Hepatocyte (in vitro differentiated cells): Measurements from ENCODE around the gene UBXN4. TPM values are rescaled to one million over a fixed set of nuclear protein-coding genes. Genes with fewer than 3 reads are reported as not detected.

Experiments used
- DNase-seq: peaks from one replicate; pipeline ENCODE4 v3.0.0-alpha.2; 2016; ENCODE audit warnings: low spot score
- H2AFZ ChIP-seq: fragments of 200-600 bp; sonication (generic); 2 replicates; pipeline ENCODE4 v1.6.0; 2016; ENCODE audit warnings: antibody characterized with exemption, mild to moderate bottlenecking
- H3K27ac ChIP-seq: fragments of 200-600 bp; sonication (generic); 2 replicates; pipeline ENCODE4 v1.5.1; 2016; ENCODE audit warnings: mild to moderate bottlenecking
- H3K27me3 ChIP-seq: fragments of 200-600 bp; sonication (generic); 2 replicates; pipeline ENCODE4 v1.6.1; 2016
- H3K36me3 ChIP-seq: fragments of 200-600 bp; sonication (generic); replicated peaks from 2 replicates; pipeline ENCODE4 v1.5.1; 2016; ENCODE audit warnings: low read depth; ENCODE audit not compliant: insufficient read depth
- H3K4me1 ChIP-seq: fragments of 200-600 bp; sonication (generic); 2 replicates; pipeline ENCODE4 v1.5.1; 2016; ENCODE audit warnings: mild to moderate bottlenecking, moderate library complexity; ENCODE audit not compliant: insufficient read depth
- H3K4me2 ChIP-seq: fragments of 200-600 bp; sonication (generic); 2 replicates; pipeline ENCODE4 v1.6.0; 2016
- H3K4me3 ChIP-seq: fragments of 200-600 bp; sonication (generic); 2 replicates; pipeline ENCODE4 v1.5.1; 2016; ENCODE audit warnings: mild to moderate bottlenecking
- H3K79me2 ChIP-seq: fragments of 200-600 bp; sonication (generic); 2 replicates; pipeline ENCODE4 v1.6.0; 2017; ENCODE audit warnings: mild to moderate bottlenecking
- H3K9me2 ChIP-seq: fragments of 200-600 bp; sonication (generic); replicated peaks from 2 replicates; pipeline ENCODE4 v1.6.0; 2017; ENCODE audit warnings: mild to moderate bottlenecking; ENCODE audit not compliant: insufficient read depth
- H3K9me3 ChIP-seq: fragments of 200-600 bp; sonication (generic); 2 replicates; pipeline ENCODE4 v1.5.1; 2016; ENCODE audit warnings: low read depth, mild to moderate bottlenecking
- H4K20me1 ChIP-seq: fragments of 200-600 bp; sonication (generic); 2 replicates; pipeline ENCODE4 v1.6.0; 2016; ENCODE audit warnings: mild to moderate bottlenecking; ENCODE audit not compliant: insufficient read depth, poor library complexity, severe bottlenecking
- EZH2 ChIP-seq: fragments of 200-600 bp; sonication (generic); IDR thresholded peaks from 2 replicates; pipeline ENCODE4 v1.6.1; 2016; ENCODE audit warnings: antibody characterized with exemption, mild to moderate bottlenecking, borderline replicate concordance
- EZH2phosphoT487 ChIP-seq: fragments of 200-600 bp; sonication (generic); IDR thresholded peaks from one replicate; pipeline ENCODE4 v1.6.1; 2018; ENCODE audit warnings: antibody characterized with exemption, mild to moderate bottlenecking, low read depth, moderate library complexity; ENCODE audit not compliant: unreplicated experiment, severe bottlenecking
- WGBS: methylation state at CpG from one replicate; pipeline ENCODE4 v1.1.6; 2016; ENCODE audit warnings: low lambda C conversion rate; ENCODE audit errors: missing lambda C conversion rate; 5-methylcytosine and 5-hydroxymethylcytosine counted together
- polyA plus RNA-seq: library from polyadenylated mRNA; unstranded; fragments of >200 nt; fragmentation: Nextera tagmentation; extraction: Ambion mirVana; gene quantifications from 2 replicates; pipeline ENCODE4 v1.2.1, GENCODE V29; 2016
- total RNA-seq: library from RNA; depleted of rRNA; stranded (reverse); fragments of >200 nt; gene quantifications from 2 replicates; pipeline ENCODE4 v1.2.3, GENCODE V29; 2014
- TF ChIP-seq, protein P1 (sequence below): fragments of 200-600 bp; sonication (generic); IDR thresholded peaks from 2 replicates; pipeline ENCODE4 v1.5.1; 2016; ENCODE audit warnings: antibody characterized with exemption, mild to moderate bottlenecking; ENCODE audit not compliant: poor library complexity

Gene UBXN4
- total and polyA plus RNA-seq, 2 experiments from 2014 or later = 111 to 244 TPM

DNA sequence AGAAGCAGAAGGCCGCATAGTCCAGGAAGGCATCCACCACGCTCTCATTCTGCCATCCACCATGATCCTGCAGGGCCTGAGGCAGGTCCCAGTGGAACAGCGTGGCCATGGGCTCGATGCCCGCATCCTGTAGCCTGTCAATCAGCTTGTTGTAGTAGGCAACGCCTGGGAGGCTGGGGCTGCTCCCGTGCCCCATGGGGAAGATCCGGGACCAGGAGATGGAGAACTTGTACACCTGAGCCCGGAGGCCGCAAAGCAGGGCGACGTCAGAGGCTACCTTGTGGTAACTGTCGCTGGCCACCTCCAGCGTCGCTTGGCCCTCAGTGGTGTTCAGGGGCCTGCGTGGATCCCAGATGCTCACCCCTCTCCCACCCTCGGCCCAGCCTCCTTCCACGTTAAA is 75.8 kb downstream of the UBXN4 start:
- H3K4me1 ChIP-seq = no peaks in the 10 kb centered on the region
- H3K36me3 ChIP-seq = no peaks in the 10 kb centered on the region
- no peak overlapping the region for H3K27ac ChIP-seq
- WGBS = 89% methylated on average over 18 of the region's 18 CpGs
- no peak overlapping the region for H3K4me3 ChIP-seq
- H2AFZ ChIP-seq = no peak overlapping the region
- H3K4me2 ChIP-seq = no peak overlapping the region
- H3K9me3 ChIP-seq = no peaks in the 10 kb centered on the region
- no peaks in the 10 kb centered on the region for H4K20me1 ChIP-seq
- no peaks in the 10 kb centered on the region for H3K9me2 ChIP-seq
- H3K79me2 ChIP-seq = no peaks in the 10 kb centered on the region
- TF ChIP-seq EZH2 (no peak), EZH2phosphoT487 (no peak)
- TF ChIP-seq, protein P1, sequence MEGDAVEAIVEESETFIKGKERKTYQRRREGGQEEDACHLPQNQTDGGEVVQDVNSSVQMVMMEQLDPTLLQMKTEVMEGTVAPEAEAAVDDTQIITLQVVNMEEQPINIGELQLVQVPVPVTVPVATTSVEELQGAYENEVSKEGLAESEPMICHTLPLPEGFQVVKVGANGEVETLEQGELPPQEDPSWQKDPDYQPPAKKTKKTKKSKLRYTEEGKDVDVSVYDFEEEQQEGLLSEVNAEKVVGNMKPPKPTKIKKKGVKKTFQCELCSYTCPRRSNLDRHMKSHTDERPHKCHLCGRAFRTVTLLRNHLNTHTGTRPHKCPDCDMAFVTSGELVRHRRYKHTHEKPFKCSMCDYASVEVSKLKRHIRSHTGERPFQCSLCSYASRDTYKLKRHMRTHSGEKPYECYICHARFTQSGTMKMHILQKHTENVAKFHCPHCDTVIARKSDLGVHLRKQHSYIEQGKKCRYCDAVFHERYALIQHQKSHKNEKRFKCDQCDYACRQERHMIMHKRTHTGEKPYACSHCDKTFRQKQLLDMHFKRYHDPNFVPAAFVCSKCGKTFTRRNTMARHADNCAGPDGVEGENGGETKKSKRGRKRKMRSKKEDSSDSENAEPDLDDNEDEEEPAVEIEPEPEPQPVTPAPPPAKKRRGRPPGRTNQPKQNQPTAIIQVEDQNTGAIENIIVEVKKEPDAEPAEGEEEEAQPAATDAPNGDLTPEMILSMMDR = no peak
- no peak for DNase-seq
- no peaks in the 10 kb centered on the region for H3K27me3 ChIP-seq

DNA sequence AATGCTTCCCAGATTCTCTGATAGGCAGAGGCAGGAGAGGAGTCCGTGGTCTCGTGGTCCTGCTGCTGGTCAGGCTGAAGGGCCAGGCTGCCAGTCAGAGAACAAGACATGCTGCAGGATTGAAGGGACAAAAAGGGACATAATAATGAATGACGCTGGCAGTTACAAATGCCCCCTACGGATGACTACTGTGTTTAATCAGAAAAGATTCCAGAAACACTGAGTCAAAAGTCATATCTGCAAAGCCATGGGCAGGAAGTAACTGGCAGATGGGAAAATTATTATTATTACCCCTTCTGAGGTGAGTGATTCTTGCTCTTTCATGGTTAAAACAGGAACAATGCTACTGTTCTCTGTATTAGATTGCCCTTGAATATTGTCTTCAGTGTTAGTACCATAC is 76.3 kb downstream of the UBXN4 start:
- 80% methylated on average over 4 of the region's 4 CpGs for WGBS
- Histone ChIP-seq H3K79me2 (no peaks in the 10 kb centered on the region), H3K36me3 (no peaks in the 10 kb centered on the region), H3K9me3 (no peaks in the 10 kb centered on the region), H2AFZ (no peak overlapping the region), H4K20me1 (no peaks in the 10 kb centered on the region), H3K4me3 (no peak overlapping the region), H3K4me2 (no peak overlapping the region), H3K27ac (no peak overlapping the region), H3K9me2 (no peaks in the 10 kb centered on the region), H3K27me3 (no peaks in the 10 kb centered on the region), H3K4me1 (no peaks in the 10 kb centered on the region)
- TF ChIP-seq EZH2 = no peak
- TF ChIP-seq, protein P1 = no peak
- no peak for TF ChIP-seq EZH2phosphoT487
- no peak for DNase-seq

DNA sequence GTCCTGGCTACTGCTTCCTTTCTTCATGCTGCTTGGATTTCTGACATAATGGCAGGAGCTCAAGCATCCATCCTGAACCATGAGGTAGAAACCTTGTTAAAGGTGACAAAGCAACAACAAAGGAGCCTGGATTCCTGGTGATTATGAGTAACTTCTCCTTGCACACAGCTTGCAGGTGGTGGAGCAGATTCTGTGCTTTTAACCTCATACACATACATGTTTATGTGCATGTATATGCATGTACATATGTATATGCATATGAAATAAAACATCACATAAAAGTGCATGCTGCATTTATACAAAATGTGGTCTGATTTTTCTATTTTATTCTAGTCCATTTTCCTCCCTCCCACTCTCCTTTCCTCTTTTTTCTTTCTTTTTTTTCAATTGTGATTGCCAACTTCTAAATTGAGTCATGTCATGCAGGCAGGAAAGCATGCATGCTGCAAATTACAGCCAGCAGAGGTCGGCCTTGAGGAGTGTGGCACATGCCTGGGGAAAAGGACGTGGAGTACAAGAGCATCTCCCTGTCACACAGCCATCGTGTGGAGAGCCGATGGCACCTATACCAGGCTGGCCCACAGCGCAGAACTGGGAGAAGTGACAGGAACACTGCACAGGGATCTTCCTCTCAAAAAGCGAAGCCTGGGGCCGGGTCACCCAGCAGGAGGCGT is 77.4 kb downstream of the UBXN4 start:
- TF ChIP-seq, protein P1 = peak; percentile 21
- TF ChIP-seq EZH2 = no peak
- no peak for DNase-seq
- Histone ChIP-seq H3K27me3 (no peaks in the 10 kb centered on the region), H3K27ac (no peak overlapping the region), H3K4me2 (no peak overlapping the region), H3K9me2 (no peaks in the 10 kb centered on the region), H3K9me3 (no peaks in the 10 kb centered on the region), H3K4me3 (no peak overlapping the region), H2AFZ (no peak overlapping the region), H4K20me1 (no peaks in the 10 kb centered on the region), H3K36me3 (no peaks in the 10 kb centered on the region), H3K4me1 (no peaks in the 10 kb centered on the region), H3K79me2 (no peaks in the 10 kb centered on the region)
- 78% methylated on average over 8 of the region's 8 CpGs for WGBS
